ENCODE data around the gene TMEM139.

GRCh38 chr7:143322760-143323633, 38.2 kb downstream of the TMEM139 start:
- TF ChIP-seq EP300 (IDR thresholded peaks at IDR 0.05; ENCODE audit: low read depth) (no peak), POLR2A (IDR thresholded peaks at IDR 0.05) (no peak), CTCF (IDR thresholded peaks at IDR 0.05) (no peak), POLR2AphosphoS5 (IDR thresholded peaks at IDR 0.05) (no peak)

Measured in transverse colon (tissue), 4 donors.